NCI-H2171 (cell line): ENCODE results near the gene HARS2.
A peak's percentile ranks its signal among the peaks of the same experiment; 100 is the strongest.
"Not testable (repeated sequence)": the region's sequence is repeated elsewhere in the genome, so short reads cannot be mapped to it uniquely, and the experiment has no call there.

ENCODE experiments used
- DNase-seq: peaks from one replicate; lab custom pipeline; 2025; lab: John Stamatoyannopoulos, UW

The HARS2 gene

GRCh38 chr5:140690941-140691924 is at the start of gene HARS2, which contains the start of gene HARS1:
Gene HARS2, plus strand, starts transcription at chr5:140691455. Its CDS starts 194 bp downstream, at chr5:140691649.
Gene HARS1, minus strand, starts transcription at chr5:140691370. Its CDS starts 66 bp downstream, at chr5:140691304.
- peak; percentile 76 for DNase-seq

GRCh38 chr5:140641716-140642115 is 49.5 kb upstream of the HARS2 start:
- no peak for DNase-seq

- no peak for DNase-seq
Observed at GRCh38 chr5:140642718-140643117, 48.5 kb upstream of the HARS2 start.

- no peak for DNase-seq
Observed at GRCh38 chr5:140647042-140647419, 44.2 kb upstream of the HARS2 start.

GRCh38 chr5:140658870-140659269 is 32.4 kb upstream of the HARS2 start:
- DNase-seq: no peak

GRCh38 chr5:140660371-140660770 is 30.9 kb upstream of the HARS2 start:
- not testable (repeated sequence) for DNase-seq

GRCh38 chr5:140664030-140664358 is 27.3 kb upstream of the HARS2 start:
- DNase-seq: no peak

GRCh38 chr5:140664359-140665119 is 26.7 kb upstream of the HARS2 start, which contains the start of gene WDR55:
Gene WDR55, plus strand, starts transcription at chr5:140664904. Its CDS starts 9 bp downstream, at chr5:140664913.
- peak; percentile 74 for DNase-seq

- DNase-seq: not testable (repeated sequence)
Observed at GRCh38 chr5:140671035-140671434, 20.2 kb upstream of the HARS2 start.

GRCh38 chr5:140671472-140672125 is 19.7 kb upstream of the HARS2 start:
- DNase-seq: no peak

- DNase-seq: no peak
Observed at GRCh38 chr5:140672455-140673186, 18.6 kb upstream of the HARS2 start.

- DNase-seq: no peak
Observed at GRCh38 chr5:140673187-140673976, 17.9 kb upstream of the HARS2 start, which contains the start of gene DND1. Gene DND1, minus strand, starts transcription at chr5:140673576. Its CDS starts 34 bp downstream, at chr5:140673542.

GRCh38 chr5:140674211-140674610 is 17.0 kb upstream of the HARS2 start:
- no peak for DNase-seq

GRCh38 chr5:140674629-140675028 is 16.6 kb upstream of the HARS2 start:
- DNase-seq: no peak

- DNase-seq: no peak
Observed at GRCh38 chr5:140677947-140678346, 13.3 kb upstream of the HARS2 start.

- no peak for DNase-seq
Observed at GRCh38 chr5:140678993-140679392, 12.3 kb upstream of the HARS2 start.

- no peak for DNase-seq
Observed at GRCh38 chr5:140690376-140690932, 801 bp upstream of the HARS2 start.

- DNase-seq: no peak
Observed at GRCh38 chr5:140694276-140694675, 3.0 kb downstream of the HARS2 start.

GRCh38 chr5:140696891-140697492 is 5.7 kb downstream of the HARS2 start:
- no peak for DNase-seq
